SH-SY5Y (cell line): ENCODE data around the gene COL6A3.

Experiments used
- GATA2 ChIP-seq: IDR thresholded peaks from 2 replicates; pipeline ENCODE4 v1.6.1; 2011; ENCODE audit warnings: mild to moderate bottlenecking, low read depth, low read length
- GATA3 ChIP-seq: IDR thresholded peaks from 2 replicates; pipeline ENCODE4 v1.6.1; 2011; ENCODE audit warnings: low read depth, mild to moderate bottlenecking, low read length, moderate library complexity

- TF ChIP-seq GATA3 = no peak
- TF ChIP-seq GATA2 = no peak
Measured at GRCh38 chr2:237324405-237324831, 89.5 kb downstream of the COL6A3 start.
